HepG2 (cell line): Measurements from ENCODE around the gene OR2S2. TPM values are rescaled to one million over a fixed set of nuclear protein-coding genes. Genes with fewer than 3 reads are reported as not detected.

Experiments
- ATAC-seq: fragments of 200-7000 bp; cut with Tn5 transposase; 3 replicates; pipeline ENCODE4 v1.9.1; 2020; ENCODE audit warnings: mild to moderate bottlenecking, moderate library complexity
- BruUV-seq: library from RNA; stranded (reverse); fragments of 400-500 nt; replicated peaks from 2 replicates; lab custom pipeline; 2021; lab: Mats Ljungman, UMichigan
- CTCF ChIA-PET: fragments of 300-600 bp; formaldehyde crosslinking; extraction: SDS; loops from one replicate; lab custom pipeline; 2021; ENCODE audit warnings: low total read pairs, inconsistent platforms, low intra/inter-chr PET ratio; lab: Yijun Ruan, JAX
- POLR2A ChIA-PET: fragments of 350-600 bp; sonication (Branson Sonifier 250); formaldehyde crosslinking; loops from one replicate; lab custom pipeline; 2020; ENCODE audit warnings: antibody characterized with exemption, inconsistent platforms; lab: Yijun Ruan, JAX
- DNase-seq: peaks from one replicate; pipeline ENCODE4 v3.0.0-alpha.2; 2015; ENCODE audit warnings: low spot score
- FAIRE-seq: peaks from 3 replicates; lab custom pipeline; 2011; peaks lifted over from hg19 to GRCh38; lab: Jason Lieb, UNC
- H2AFZ ChIP-seq: one replicate; pipeline ENCODE4 v1.6.1; 2011; ENCODE audit warnings: low read length, inconsistent platforms
- H3K27ac ChIP-seq: fragments of 300-600 bp; 3 replicates; pipeline ENCODE4 v1.8.0; 2011; ENCODE audit warnings: mixed run types, mild to moderate bottlenecking, mixed read lengths, low read length, inconsistent platforms; ENCODE audit not compliant: insufficient read depth; ENCODE audit errors: extremely low read length
- H3K27me3 ChIP-seq, 2 experiments: fragments of 200-600 bp in 1 of 2; 2 replicates in 1 of 2; 3 replicates in 1 of 2; pipeline versions ENCODE4 v1.6.0 to v1.8.0; 2011; ENCODE audit warnings: low read length in 2 of 2, mild to moderate bottlenecking in 2 of 2, moderate library complexity in 2 of 2, inconsistent platforms in 1 of 2; ENCODE audit not compliant: insufficient read depth in 2 of 2, control insufficient read depth in 1 of 2
- H3K36me3 ChIP-seq, 2 experiments: fragments of 200-600 bp in 1 of 2; replicated peaks in 1 of 2; 2 replicates in 1 of 2; 3 replicates in 1 of 2; pipeline versions ENCODE4 v1.5.1 to v1.8.0; 2011; ENCODE audit warnings: low read length in 2 of 2, inconsistent platforms in 1 of 2; ENCODE audit not compliant: insufficient read depth in 2 of 2, control insufficient read depth in 1 of 2
- H3K4me1 ChIP-seq: 2 replicates; pipeline ENCODE4 v1.5.1; 2012; ENCODE audit warnings: low read length, inconsistent platforms; ENCODE audit not compliant: insufficient read depth
- H3K4me2 ChIP-seq: 2 replicates; pipeline ENCODE4 v1.6.0; 2011; ENCODE audit warnings: low read depth, low read length, inconsistent platforms
- H3K4me3 ChIP-seq, 3 experiments: fragments of 200-600 bp in 1 of 3; sonication (generic), shearing (Covaris generic) in 1 of 3; replicated peaks in 1 of 3; 2 replicates each; pipeline ENCODE4 v1.5.1; 2011 to 2016; ENCODE audit warnings: low read length in 3 of 3, inconsistent platforms in 2 of 3, low read depth in 2 of 3, mild to moderate bottlenecking in 2 of 3, control low read depth in 1 of 3, mixed read lengths in 1 of 3; ENCODE audit not compliant: insufficient read depth in 1 of 3
- H3K79me2 ChIP-seq: one replicate; pipeline ENCODE4 v1.6.1; 2011; ENCODE audit warnings: low read length, inconsistent platforms; ENCODE audit not compliant: insufficient read depth
- H3K9ac ChIP-seq: 2 replicates; pipeline ENCODE4 v1.6.0; 2011; ENCODE audit warnings: mild to moderate bottlenecking, low read depth, low read length, inconsistent platforms; ENCODE audit not compliant: insufficient read depth
- H3K9me3 ChIP-seq: 2 replicates; pipeline ENCODE4 v1.5.1; 2012; ENCODE audit warnings: mild to moderate bottlenecking, low read length
- H4K20me1 ChIP-seq: 2 replicates; pipeline ENCODE4 v1.6.0; 2011; ENCODE audit warnings: inconsistent platforms, mild to moderate bottlenecking, low read length, moderate library complexity; ENCODE audit not compliant: insufficient read depth
- DNMT3B ChIP-seq: conservative IDR thresholded peaks from 2 replicates; pipeline ENCODE4 v1.6.1; 2016; ENCODE audit warnings: missing biosample characterization, control low read depth
- HNF4G ChIP-seq, 2 experiments: sonication (generic) in 1 of 2; formaldehyde crosslinking in 1 of 2; IDR thresholded peaks; 2 replicates each; pipeline versions ENCODE4 v1.4.0 to v1.6.1; 2011 to 2020; ENCODE audit warnings: borderline replicate concordance in 2 of 2, low read depth in 2 of 2, mild to moderate bottlenecking in 2 of 2, low read length in 1 of 2, missing genetic modification reagents in 1 of 2, moderate library complexity in 1 of 2
- MEIS1 ChIP-seq: sonication (generic); formaldehyde crosslinking; IDR thresholded peaks from 2 replicates; pipeline ENCODE4 v1.9.0; 2021; ENCODE audit warnings: mild to moderate bottlenecking, missing genetic modification reagents, moderate library complexity, borderline replicate concordance
- MTA3 ChIP-seq: sonication (generic); formaldehyde crosslinking; IDR thresholded peaks from 2 replicates; pipeline ENCODE4 v1.4.0; 2020; ENCODE audit warnings: missing genetic modification reagents
- MYC ChIP-seq: sonication (generic); formaldehyde crosslinking; IDR thresholded peaks from 2 replicates; pipeline ENCODE4 v1.9.0; 2021; ENCODE audit warnings: missing genetic modification reagents, borderline replicate concordance
- PHF5A ChIP-seq: IDR thresholded peaks from one replicate; pipeline ENCODE4 v1.6.1; 2018; ENCODE audit warnings: low read depth, missing genetic modification reagents; ENCODE audit not compliant: unreplicated experiment
- SP2 ChIP-seq: sonication (generic); formaldehyde crosslinking; IDR thresholded peaks from 2 replicates; pipeline ENCODE4 v1.5.1; 2020; ENCODE audit warnings: mild to moderate bottlenecking, missing genetic modification reagents
- YEATS4 ChIP-seq: sonication (generic); formaldehyde crosslinking; IDR thresholded peaks from 2 replicates; pipeline ENCODE4 v1.4.0; 2020; ENCODE audit warnings: missing genetic modification reagents, borderline replicate concordance
- ZBTB46 ChIP-seq: sonication (generic); formaldehyde crosslinking; IDR thresholded peaks from 2 replicates; pipeline ENCODE4 v1.4.0; 2020; ENCODE audit warnings: mild to moderate bottlenecking, missing genetic modification reagents, borderline replicate concordance
- ZFP62 ChIP-seq: sonication (generic); formaldehyde crosslinking; IDR thresholded peaks from 2 replicates; pipeline ENCODE4 v1.4.0; 2020; ENCODE audit warnings: missing genetic modification reagents
- ZMAT5 ChIP-seq: sonication (generic); formaldehyde crosslinking; IDR thresholded peaks from 2 replicates; pipeline ENCODE4 v1.5.0; 2020; ENCODE audit warnings: mild to moderate bottlenecking, low read depth, missing genetic modification reagents, borderline replicate concordance
- ZNF562 ChIP-seq: sonication (generic); formaldehyde crosslinking; IDR thresholded peaks from 2 replicates; pipeline ENCODE4 v1.8.0; 2022; ENCODE audit warnings: missing genetic modification reagents, borderline replicate concordance
- ZNF761 ChIP-seq: sonication (generic); formaldehyde crosslinking; conservative IDR thresholded peaks from 2 replicates; pipeline ENCODE4 v1.4.0; 2020; ENCODE audit warnings: mild to moderate bottlenecking, missing genetic modification reagents
- ZNF841 ChIP-seq: sonication (generic); formaldehyde crosslinking; IDR thresholded peaks from 2 replicates; pipeline ENCODE4 v1.8.1; 2023; ENCODE audit warnings: missing genetic modification reagents, borderline replicate concordance
- ZXDC ChIP-seq: sonication (generic); formaldehyde crosslinking; IDR thresholded peaks from 2 replicates; pipeline ENCODE4 v1.5.0; 2020; ENCODE audit warnings: mild to moderate bottlenecking, missing genetic modification reagents
- WGBS: methylation state at CpG from one replicate; pipeline ENCODE4 v1.1.6; 2017; ENCODE audit warnings: low lambda C conversion rate; 5-methylcytosine and 5-hydroxymethylcytosine counted together
- in situ Hi-C: cut with HindIII; loops from 2 replicates; pipeline ENCODE4 v1.10.0; 2017; ENCODE audit warnings: low pct_unique_long_range_greater_than_20kb; ENCODE audit not compliant: extremely low pct_ligation_motif_present
- intact Hi-C: fragments of 100-400 bp; cut with micrococcal nuclease; formaldehyde crosslinking; loops from one replicate; pipeline ENCODE4 v1.10.0; 2022; ENCODE audit not compliant: unreplicated experiment
- polyA plus RNA-seq, 8 experiments: library from polyadenylated mRNA; depleted of rRNA in 3 of 8; stranded (reverse) in 7 of 8; unstranded in 1 of 8; fragments of >200 nt; fragmentation: Illumina TruSeq in 4 of 8; extraction: Trizol in 4 of 8; gene quantifications; 2 replicates each; pipeline versions ENCODE4 v1.2.1 to v1.2.3, GENCODE V29; 2011 to 2016; ENCODE audit warnings: low read depth in 4 of 8, missing spikeins in 1 of 8, mixed read lengths in 1 of 8; ENCODE audit not compliant: insufficient read depth in 1 of 8
- total RNA-seq, 5 experiments: library from RNA; depleted of rRNA; stranded (reverse); fragments of >200 nt; fragmentation: Illumina TruSeq; extraction: Trizol; gene quantifications; 2 replicates each; pipeline ENCODE4 v1.2.3, GENCODE V29; 2016; ENCODE audit warnings: low read depth in 1 of 5

Gene OR2S2
- total and polyA plus RNA-seq, 2 of the 13 experiments (the other 11 are each of a cell fraction or from before 2014, with no cell fraction given): not detected

GRCh38 chr9:35972093-35972492 lies 14.1 kb upstream of the OR2S2 start:
- H3K79me2 ChIP-seq: no peaks in the 10 kb centered on the region
- ATAC-seq (no peak), DNase-seq (no peak), FAIRE-seq (no peak)
- BruUV-seq: no TSS peak
- no peak overlapping the region for H2AFZ ChIP-seq
- no peak overlapping the region for H3K4me2 ChIP-seq
- ChIA-PET CTCF (no interaction called here), POLR2A (no interaction called here)
- no peaks in the 10 kb centered on the region for H3K36me3 ChIP-seq
- no peak overlapping the region for H3K9ac ChIP-seq
- no peak overlapping the region for H3K4me3 ChIP-seq
- H3K4me1 ChIP-seq: no peaks in the 10 kb centered on the region
- peaks cover 7% of the 10 kb centered on the region; the same call in 1 of the 2 replicates for H3K9me3 ChIP-seq
- intact Hi-C loops (no loop called here), in situ Hi-C loops (no loop called here)
- no peak overlapping the region for H3K27ac ChIP-seq
- no peaks in the 10 kb centered on the region for H4K20me1 ChIP-seq
- TF ChIP-seq ZFP62 (CRISPR knock-in tag) (no peak), ZNF562 (no peak), DNMT3B (no peak), MTA3 (CRISPR knock-in tag) (no peak), HNF4G (IDR thresholded peaks at IDR 0.05; ENCODE audit: borderline replicate concordance, low read depth, low read length) (no peak), HNF4G (CRISPR knock-in tag; IDR thresholded peaks at IDR 0.05; ENCODE audit: borderline replicate concordance, low read depth) (no peak)
- 66% methylated on average over 31 of the region's 35 CpGs for WGBS
- H3K27me3 ChIP-seq: peaks cover 0 to 7% of the 10 kb centered on the region in 2 experiments; a peak in 1 of 5 replicates

GRCh38 chr9:35967042-35967441 lies 9.1 kb upstream of the OR2S2 start:
- POLR2A ChIA-PET: no interaction called here
- no peaks in the 10 kb centered on the region for H3K79me2 ChIP-seq
- CTCF ChIA-PET: no interaction called here
- H3K9ac ChIP-seq: no peak overlapping the region
- H2AFZ ChIP-seq: no peak overlapping the region
- in situ Hi-C loops (no loop called here), intact Hi-C loops (no loop called here)
- H3K4me1 ChIP-seq: no peaks in the 10 kb centered on the region
- H3K9me3 ChIP-seq: no peaks in the 10 kb centered on the region
- no peak for ATAC-seq
- DNase-seq: no peak
- 0% methylated on average over 2 of the region's 2 CpGs for WGBS
- FAIRE-seq: no peak
- no peak overlapping the region for H3K27ac ChIP-seq
- BruUV-seq: no TSS peak
- no peaks in the 10 kb centered on the region for H3K36me3 ChIP-seq
- peaks cover 0 to 11% of the 10 kb centered on the region in 2 experiments; a peak in 2 of 5 replicates for H3K27me3 ChIP-seq
- H3K4me3 ChIP-seq: no peak overlapping the region
- no peaks in the 10 kb centered on the region for H4K20me1 ChIP-seq
- no peak overlapping the region for H3K4me2 ChIP-seq
- TF ChIP-seq YEATS4 (CRISPR knock-in tag): no peak
- no peak for TF ChIP-seq ZNF841 (CRISPR knock-in tag)
- TF ChIP-seq ZNF761 (CRISPR knock-in tag): no peak
- TF ChIP-seq SP2 (CRISPR knock-in tag): no peak
- no peak for TF ChIP-seq PHF5A (CRISPR knock-in tag)
- no peak for TF ChIP-seq ZXDC (CRISPR knock-in tag)
- no peak for TF ChIP-seq MYC (CRISPR knock-in tag)
- TF ChIP-seq ZBTB46 (CRISPR knock-in tag): no peak
- no peak for TF ChIP-seq ZMAT5 (CRISPR knock-in tag)
- no peak for TF ChIP-seq MEIS1 (CRISPR knock-in tag)
